Astrocyte (in vitro differentiated cells and primary cell): Measurements from ENCODE around the gene NR3C1.

ENCODE experiments used
- CTCF ChIP-seq: IDR thresholded peaks from 2 replicates; pipeline ENCODE4 v1.5.1; 2011; ENCODE audit warnings: low read depth, mild to moderate bottlenecking, inconsistent platforms, low read length, moderate library complexity; ENCODE audit not compliant: insufficient read depth
- EZH2 ChIP-seq: IDR thresholded peaks from 2 replicates; pipeline ENCODE4 v1.6.1; 2012; ENCODE audit warnings: mild to moderate bottlenecking, low read length, inconsistent platforms; ENCODE audit not compliant: insufficient read depth

GRCh38 chr5:143449772-143450171 lies 46.3 kb upstream of the NR3C1 start:
- TF ChIP-seq CTCF (no peak), EZH2 (no peak)
